Hepatocyte (in vitro differentiated cells): Measurements from ENCODE around the gene C14orf180. TPM values are rescaled to one million over a fixed set of nuclear protein-coding genes. Genes with fewer than 3 reads are reported as not detected.

ENCODE experiments used
- DNase-seq: peaks from one replicate; pipeline ENCODE4 v3.0.0-alpha.2; 2016; ENCODE audit warnings: low spot score
- H2AFZ ChIP-seq: fragments of 200-600 bp; sonication (generic); 2 replicates; pipeline ENCODE4 v1.6.0; 2016; ENCODE audit warnings: antibody characterized with exemption, mild to moderate bottlenecking
- H3K27ac ChIP-seq: fragments of 200-600 bp; sonication (generic); 2 replicates; pipeline ENCODE4 v1.5.1; 2016; ENCODE audit warnings: mild to moderate bottlenecking
- H3K27me3 ChIP-seq: fragments of 200-600 bp; sonication (generic); 2 replicates; pipeline ENCODE4 v1.6.1; 2016
- H3K36me3 ChIP-seq: fragments of 200-600 bp; sonication (generic); replicated peaks from 2 replicates; pipeline ENCODE4 v1.5.1; 2016; ENCODE audit warnings: low read depth; ENCODE audit not compliant: insufficient read depth
- H3K4me1 ChIP-seq: fragments of 200-600 bp; sonication (generic); 2 replicates; pipeline ENCODE4 v1.5.1; 2016; ENCODE audit warnings: mild to moderate bottlenecking, moderate library complexity; ENCODE audit not compliant: insufficient read depth
- H3K4me2 ChIP-seq: fragments of 200-600 bp; sonication (generic); 2 replicates; pipeline ENCODE4 v1.6.0; 2016
- H3K4me3 ChIP-seq: fragments of 200-600 bp; sonication (generic); 2 replicates; pipeline ENCODE4 v1.5.1; 2016; ENCODE audit warnings: mild to moderate bottlenecking
- H3K79me2 ChIP-seq: fragments of 200-600 bp; sonication (generic); 2 replicates; pipeline ENCODE4 v1.6.0; 2017; ENCODE audit warnings: mild to moderate bottlenecking
- H3K9me2 ChIP-seq: fragments of 200-600 bp; sonication (generic); replicated peaks from 2 replicates; pipeline ENCODE4 v1.6.0; 2017; ENCODE audit warnings: mild to moderate bottlenecking; ENCODE audit not compliant: insufficient read depth
- H3K9me3 ChIP-seq: fragments of 200-600 bp; sonication (generic); 2 replicates; pipeline ENCODE4 v1.5.1; 2016; ENCODE audit warnings: low read depth, mild to moderate bottlenecking
- H4K20me1 ChIP-seq: fragments of 200-600 bp; sonication (generic); 2 replicates; pipeline ENCODE4 v1.6.0; 2016; ENCODE audit warnings: mild to moderate bottlenecking; ENCODE audit not compliant: insufficient read depth, poor library complexity, severe bottlenecking
- EZH2 ChIP-seq: fragments of 200-600 bp; sonication (generic); IDR thresholded peaks from 2 replicates; pipeline ENCODE4 v1.6.1; 2016; ENCODE audit warnings: antibody characterized with exemption, mild to moderate bottlenecking, borderline replicate concordance
- EZH2phosphoT487 ChIP-seq: fragments of 200-600 bp; sonication (generic); IDR thresholded peaks from one replicate; pipeline ENCODE4 v1.6.1; 2018; ENCODE audit warnings: antibody characterized with exemption, mild to moderate bottlenecking, low read depth, moderate library complexity; ENCODE audit not compliant: unreplicated experiment, severe bottlenecking
- WGBS: methylation state at CpG from one replicate; pipeline ENCODE4 v1.1.6; 2016; ENCODE audit warnings: low lambda C conversion rate; ENCODE audit errors: missing lambda C conversion rate; 5-methylcytosine and 5-hydroxymethylcytosine counted together
- polyA plus RNA-seq: library from polyadenylated mRNA; unstranded; fragments of >200 nt; fragmentation: Nextera tagmentation; extraction: Ambion mirVana; gene quantifications from 2 replicates; pipeline ENCODE4 v1.2.1, GENCODE V29; 2016
- total RNA-seq: library from RNA; depleted of rRNA; stranded (reverse); fragments of >200 nt; gene quantifications from 2 replicates; pipeline ENCODE4 v1.2.3, GENCODE V29; 2014
- TF ChIP-seq, protein P1 (sequence below): fragments of 200-600 bp; sonication (generic); IDR thresholded peaks from 2 replicates; pipeline ENCODE4 v1.5.1; 2016; ENCODE audit warnings: antibody characterized with exemption, mild to moderate bottlenecking; ENCODE audit not compliant: poor library complexity

The C14orf180 gene
- total and polyA plus RNA-seq, 2 experiments from 2014 or later: 1.1 to 1.2 TPM

DNA sequence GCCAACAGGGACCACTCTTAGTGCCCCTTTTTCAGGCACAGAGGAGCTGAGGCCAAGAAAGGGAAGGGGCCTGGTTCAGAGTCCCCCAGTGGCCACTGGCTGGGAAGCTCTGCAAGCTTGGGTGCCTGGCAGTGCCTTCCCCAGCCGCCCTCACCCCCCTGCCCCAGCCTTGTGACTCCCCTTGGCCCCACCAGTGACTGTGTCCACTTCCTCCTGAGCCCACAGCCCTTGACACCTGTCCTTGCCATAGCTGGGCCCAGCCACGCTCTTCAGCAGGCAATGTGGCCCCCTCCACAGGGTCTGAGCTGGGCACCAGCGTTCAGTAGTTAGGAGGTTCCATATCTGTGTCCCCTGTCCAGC is 19.0 kb upstream of the C14orf180 start:
- no peaks in the 10 kb centered on the region for H3K36me3 ChIP-seq
- H3K9me2 ChIP-seq: no peaks in the 10 kb centered on the region
- no peak for DNase-seq
- no peak overlapping the region for H3K4me3 ChIP-seq
- TF ChIP-seq EZH2 (no peak), EZH2phosphoT487 (no peak)
- TF ChIP-seq, protein P1, sequence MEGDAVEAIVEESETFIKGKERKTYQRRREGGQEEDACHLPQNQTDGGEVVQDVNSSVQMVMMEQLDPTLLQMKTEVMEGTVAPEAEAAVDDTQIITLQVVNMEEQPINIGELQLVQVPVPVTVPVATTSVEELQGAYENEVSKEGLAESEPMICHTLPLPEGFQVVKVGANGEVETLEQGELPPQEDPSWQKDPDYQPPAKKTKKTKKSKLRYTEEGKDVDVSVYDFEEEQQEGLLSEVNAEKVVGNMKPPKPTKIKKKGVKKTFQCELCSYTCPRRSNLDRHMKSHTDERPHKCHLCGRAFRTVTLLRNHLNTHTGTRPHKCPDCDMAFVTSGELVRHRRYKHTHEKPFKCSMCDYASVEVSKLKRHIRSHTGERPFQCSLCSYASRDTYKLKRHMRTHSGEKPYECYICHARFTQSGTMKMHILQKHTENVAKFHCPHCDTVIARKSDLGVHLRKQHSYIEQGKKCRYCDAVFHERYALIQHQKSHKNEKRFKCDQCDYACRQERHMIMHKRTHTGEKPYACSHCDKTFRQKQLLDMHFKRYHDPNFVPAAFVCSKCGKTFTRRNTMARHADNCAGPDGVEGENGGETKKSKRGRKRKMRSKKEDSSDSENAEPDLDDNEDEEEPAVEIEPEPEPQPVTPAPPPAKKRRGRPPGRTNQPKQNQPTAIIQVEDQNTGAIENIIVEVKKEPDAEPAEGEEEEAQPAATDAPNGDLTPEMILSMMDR: no peak
- 88% methylated on average over 2 of the region's 3 CpGs for WGBS
- H3K79me2 ChIP-seq: no peaks in the 10 kb centered on the region
- peaks cover 5% of the 10 kb centered on the region for H3K4me1 ChIP-seq
- H3K27me3 ChIP-seq: peaks cover 7% of the 10 kb centered on the region
- H4K20me1 ChIP-seq: no peaks in the 10 kb centered on the region
- no peak overlapping the region for H3K27ac ChIP-seq
- no peak overlapping the region for H2AFZ ChIP-seq
- H3K4me2 ChIP-seq: no peak overlapping the region
- no peaks in the 10 kb centered on the region for H3K9me3 ChIP-seq

DNA sequence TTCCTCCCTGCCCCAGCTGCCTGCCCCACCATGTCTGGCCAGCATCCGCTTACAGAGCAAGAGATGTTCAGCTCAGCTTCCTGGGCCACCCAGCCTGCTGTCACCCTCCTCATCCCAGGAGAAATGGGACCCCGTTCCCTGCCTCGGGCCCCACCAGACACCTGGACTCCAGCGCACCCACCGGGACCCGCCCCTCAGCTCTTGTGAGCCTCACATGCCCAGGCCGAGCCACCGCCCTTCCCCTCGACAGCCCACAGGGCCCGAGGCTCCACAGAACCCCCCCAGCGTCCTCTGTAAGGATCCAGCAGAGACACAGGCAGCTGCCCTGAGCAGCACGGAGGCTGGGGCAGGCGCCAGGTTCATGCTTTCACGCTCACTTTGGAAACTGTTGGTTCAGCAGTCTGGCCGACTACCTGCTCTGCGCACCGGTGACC is 18.4 kb upstream of the C14orf180 start:
- Histone ChIP-seq H4K20me1 (no peaks in the 10 kb centered on the region), H3K79me2 (no peaks in the 10 kb centered on the region), H3K27me3 (peaks cover 7% of the 10 kb centered on the region), H3K27ac (no peak overlapping the region), H3K36me3 (no peaks in the 10 kb centered on the region), H2AFZ (no peak overlapping the region), H3K9me3 (no peaks in the 10 kb centered on the region), H3K4me3 (no peak overlapping the region), H3K4me2 (no peak overlapping the region), H3K9me2 (no peaks in the 10 kb centered on the region), H3K4me1 (peaks cover 5% of the 10 kb centered on the region)
- TF ChIP-seq EZH2 (no peak), EZH2phosphoT487 (no peak)
- TF ChIP-seq, protein P1: no peak
- no peak for DNase-seq
- WGBS: 69% methylated on average over 13 of the region's 17 CpGs

DNA sequence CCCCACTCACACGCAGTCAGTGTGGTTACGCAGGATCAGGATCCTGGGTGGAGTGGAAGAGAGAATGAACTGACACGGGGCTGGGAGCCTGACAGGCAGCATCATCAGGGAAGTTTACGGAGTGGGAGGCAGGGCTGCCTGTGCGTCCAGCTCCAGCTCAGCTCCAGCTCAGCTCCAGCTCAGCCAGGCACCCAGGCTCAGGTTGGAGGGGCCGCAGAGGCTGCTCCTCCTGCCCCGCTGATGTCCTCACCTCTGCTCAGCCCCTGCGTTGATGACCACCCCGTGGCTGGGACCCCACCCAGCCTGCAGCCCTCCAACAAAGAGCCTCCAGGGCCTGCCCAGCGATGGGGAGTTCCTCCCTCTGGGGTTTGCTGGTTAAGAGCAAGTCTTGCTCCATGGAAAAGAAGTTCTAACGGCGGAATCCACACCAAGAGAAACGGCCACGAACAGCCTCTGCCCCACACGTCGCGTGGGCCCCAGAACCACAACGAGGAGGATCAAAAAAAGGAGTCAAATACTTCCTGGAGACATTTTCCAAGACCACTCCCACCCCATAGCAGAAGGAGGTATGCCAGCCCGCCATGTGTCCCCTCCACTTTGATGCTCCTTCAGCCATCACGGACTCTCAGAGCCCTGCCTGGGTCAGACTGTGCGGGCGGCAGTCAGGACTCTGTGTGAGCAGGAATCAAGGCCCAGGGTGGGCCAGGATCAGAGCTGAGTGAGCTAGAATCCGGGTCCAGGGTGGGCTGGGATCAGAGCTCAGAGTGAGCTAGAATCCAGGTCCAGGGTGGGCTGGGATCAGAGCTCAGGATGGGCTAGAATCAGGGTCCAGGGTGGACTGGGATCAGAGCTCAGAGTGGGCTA is 17.7 kb upstream of the C14orf180 start:
- Histone ChIP-seq H3K9me2 (no peaks in the 10 kb centered on the region), H3K9me3 (no peaks in the 10 kb centered on the region), H3K36me3 (no peaks in the 10 kb centered on the region), H3K4me1 (peaks cover 5% of the 10 kb centered on the region), H3K4me3 (no peak overlapping the region), H3K27me3 (peaks cover 7% of the 10 kb centered on the region), H3K27ac (no peak overlapping the region), H3K4me2 (no peak overlapping the region), H2AFZ (no peak overlapping the region), H3K79me2 (no peaks in the 10 kb centered on the region), H4K20me1 (no peaks in the 10 kb centered on the region)
- no peak for DNase-seq
- TF ChIP-seq, protein P1: no peak
- TF ChIP-seq EZH2 (no peak), EZH2phosphoT487 (no peak)
- 82% methylated on average over 23 of the region's 23 CpGs for WGBS
